ENCODE measurements around the gene TMEM139.
"Not testable (repeated sequence)": the region's sequence is repeated elsewhere in the genome, so short reads cannot be mapped to it uniquely, and the experiment has no call there.

Gene TMEM139

GRCh38 chr7:143287935-143288826 lies 3.4 kb downstream of the TMEM139 start, which contains the start of gene CASP2:
CASP2 (plus strand) TSS chr7:143288351; CDS start chr7:143288456, 105 bp downstream.
- DNase-seq (ENCODE audit: low read depth) = peak; percentile 96
- TF ChIP-seq, protein P1, sequence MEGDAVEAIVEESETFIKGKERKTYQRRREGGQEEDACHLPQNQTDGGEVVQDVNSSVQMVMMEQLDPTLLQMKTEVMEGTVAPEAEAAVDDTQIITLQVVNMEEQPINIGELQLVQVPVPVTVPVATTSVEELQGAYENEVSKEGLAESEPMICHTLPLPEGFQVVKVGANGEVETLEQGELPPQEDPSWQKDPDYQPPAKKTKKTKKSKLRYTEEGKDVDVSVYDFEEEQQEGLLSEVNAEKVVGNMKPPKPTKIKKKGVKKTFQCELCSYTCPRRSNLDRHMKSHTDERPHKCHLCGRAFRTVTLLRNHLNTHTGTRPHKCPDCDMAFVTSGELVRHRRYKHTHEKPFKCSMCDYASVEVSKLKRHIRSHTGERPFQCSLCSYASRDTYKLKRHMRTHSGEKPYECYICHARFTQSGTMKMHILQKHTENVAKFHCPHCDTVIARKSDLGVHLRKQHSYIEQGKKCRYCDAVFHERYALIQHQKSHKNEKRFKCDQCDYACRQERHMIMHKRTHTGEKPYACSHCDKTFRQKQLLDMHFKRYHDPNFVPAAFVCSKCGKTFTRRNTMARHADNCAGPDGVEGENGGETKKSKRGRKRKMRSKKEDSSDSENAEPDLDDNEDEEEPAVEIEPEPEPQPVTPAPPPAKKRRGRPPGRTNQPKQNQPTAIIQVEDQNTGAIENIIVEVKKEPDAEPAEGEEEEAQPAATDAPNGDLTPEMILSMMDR (conservative IDR thresholded peaks at IDR 0.05; ENCODE audit: low read length) = peak; percentile 52
- H3K4me3 ChIP-seq (ENCODE audit: low read length) = peak within 1 kb of the TSS; percentile 88

DNA sequence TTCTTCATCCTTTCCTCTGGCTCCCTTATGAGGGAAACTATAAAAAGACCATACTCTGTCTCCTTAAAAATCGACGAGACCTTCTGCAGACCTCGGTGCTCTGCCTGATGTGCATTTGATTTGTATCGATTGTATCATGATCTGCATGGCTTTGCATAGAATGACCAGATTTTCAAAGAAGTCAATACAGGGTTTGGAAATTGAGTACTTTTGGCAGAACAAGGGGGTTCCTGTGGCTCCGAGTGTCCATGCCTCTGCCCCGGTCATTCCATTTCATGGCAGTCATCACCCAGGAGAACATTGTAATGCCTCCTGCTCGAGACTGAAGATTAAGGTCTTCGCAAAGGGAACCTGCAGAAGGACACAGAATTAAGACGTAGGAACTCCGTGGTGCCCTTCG lies 4.1 kb downstream of the TMEM139 start:
- TF ChIP-seq, protein P1 (conservative IDR thresholded peaks at IDR 0.05; ENCODE audit: low read length) = no peak
- H3K4me3 ChIP-seq (ENCODE audit: low read length) = peak overlapping the region; percentile 88
- DNase-seq (ENCODE audit: low read depth) = peak; percentile 34

DNA sequence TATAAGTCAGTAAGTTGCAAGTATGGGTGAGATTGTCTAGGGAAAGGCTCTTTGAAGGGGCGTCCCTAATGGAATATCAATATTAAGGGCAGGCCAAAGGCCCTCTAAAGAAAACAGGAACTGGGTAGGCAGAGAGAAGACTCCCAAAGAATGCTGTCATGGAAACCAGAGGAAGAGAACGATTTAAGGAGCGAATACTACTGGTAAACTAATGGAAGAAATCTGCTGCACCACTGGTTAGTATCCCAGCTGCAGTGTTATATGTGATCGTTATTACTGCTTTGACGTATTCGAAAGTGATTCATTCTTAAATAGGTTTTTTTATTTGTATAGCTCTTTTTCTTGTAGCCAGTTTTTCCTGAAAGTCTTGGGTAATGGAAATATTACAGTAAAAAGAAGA lies 4.7 kb downstream of the TMEM139 start:
- TF ChIP-seq, protein P1 (conservative IDR thresholded peaks at IDR 0.05; ENCODE audit: low read length) = no peak
- peak; percentile 4 for DNase-seq (ENCODE audit: low read depth)
- H3K4me3 ChIP-seq (ENCODE audit: low read length) = peak overlapping the region; percentile 88

DNA sequence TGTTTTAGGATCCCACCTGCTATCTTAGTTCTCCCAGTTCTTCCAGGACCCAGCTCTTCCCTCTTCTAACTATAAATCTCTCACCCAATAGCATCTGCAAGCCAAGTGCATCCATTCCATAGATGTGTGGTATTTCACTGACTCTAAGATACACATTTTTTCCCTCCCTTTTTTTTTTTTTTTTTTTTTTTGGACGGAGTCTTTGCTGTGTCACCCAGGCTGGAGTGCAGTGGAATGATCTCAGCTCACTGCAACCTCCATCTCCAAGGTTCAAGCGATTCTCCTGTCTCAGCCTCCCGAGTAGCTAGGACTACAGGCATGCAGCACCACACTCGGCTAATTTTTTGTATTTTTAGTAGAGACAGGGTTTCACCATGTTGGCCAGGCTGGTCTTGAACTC lies 5.1 kb downstream of the TMEM139 start:
- DNase-seq (ENCODE audit: low read depth) = not testable (repeated sequence)
- H3K4me3 ChIP-seq (ENCODE audit: low read length) = peak overlapping the region; percentile 88; the same call in 1 of the 2 replicates

- TF ChIP-seq, protein P1 (conservative IDR thresholded peaks at IDR 0.05; ENCODE audit: low read length) = no peak
- no peak for DNase-seq (ENCODE audit: low read depth)
- H3K4me3 ChIP-seq (ENCODE audit: low read length) = no peak overlapping the region
Observed at GRCh38 chr7:143290293-143290692, 5.5 kb downstream of the TMEM139 start.

GRCh38 chr7:143292876-143293275 lies 8.1 kb downstream of the TMEM139 start:
- no peak for DNase-seq (ENCODE audit: low read depth)
- no peak overlapping the region for H3K4me3 ChIP-seq (ENCODE audit: low read length)
- TF ChIP-seq, protein P1 (conservative IDR thresholded peaks at IDR 0.05; ENCODE audit: low read length) = no peak

DNA sequence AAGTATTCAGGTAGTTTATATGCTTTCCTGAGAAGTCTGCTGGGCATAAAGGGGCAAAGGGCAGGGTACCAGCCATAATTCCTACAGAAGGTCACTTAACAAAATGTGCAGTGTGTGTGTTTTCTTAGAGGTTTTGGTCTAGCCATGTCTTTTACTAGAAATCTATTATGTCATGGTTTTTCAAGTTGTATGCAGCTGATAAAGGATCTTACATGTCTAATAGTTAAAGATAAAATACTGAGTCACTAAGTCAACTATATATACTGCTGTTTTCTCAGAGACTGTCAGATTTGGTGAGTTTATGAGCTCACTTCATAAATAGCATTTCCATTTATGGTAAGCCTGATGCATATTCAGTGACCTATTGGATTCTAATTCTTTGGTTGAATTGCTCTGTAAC lies 11.1 kb downstream of the TMEM139 start:
- TF ChIP-seq, protein P1 (conservative IDR thresholded peaks at IDR 0.05; ENCODE audit: low read length) = no peak
- no peak overlapping the region for H3K4me3 ChIP-seq (ENCODE audit: low read length)
- DNase-seq (ENCODE audit: low read depth) = no peak
